ENCODE measurements around the gene RNGTT.
"Not testable (repeated sequence)": the region's sequence is repeated elsewhere in the genome, so short reads cannot be mapped to it uniquely, and the experiment has no call there.

RNGTT gene

DNA sequence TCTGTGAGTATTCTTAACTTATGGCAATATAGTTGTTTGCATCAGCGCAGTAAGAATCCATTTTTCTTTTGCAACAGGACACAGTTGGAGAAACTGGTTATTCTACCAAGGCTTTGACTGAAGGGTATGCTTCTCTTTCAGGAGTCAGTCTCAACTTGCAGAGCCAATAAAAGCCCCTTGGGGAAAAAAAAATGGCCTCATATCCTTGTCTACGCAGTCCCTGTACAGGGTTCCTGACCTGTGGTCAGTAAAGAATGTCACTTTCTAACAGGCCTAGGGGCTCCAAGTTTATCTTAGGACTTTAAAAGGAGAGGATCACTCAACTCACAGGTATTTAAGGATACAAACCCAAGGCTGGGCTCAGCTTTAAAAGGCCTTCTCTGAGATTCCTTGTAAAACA lies 6.9 kb upstream of the RNGTT start:
- DNase-seq (ENCODE audit: low spot score): no peak

DNA sequence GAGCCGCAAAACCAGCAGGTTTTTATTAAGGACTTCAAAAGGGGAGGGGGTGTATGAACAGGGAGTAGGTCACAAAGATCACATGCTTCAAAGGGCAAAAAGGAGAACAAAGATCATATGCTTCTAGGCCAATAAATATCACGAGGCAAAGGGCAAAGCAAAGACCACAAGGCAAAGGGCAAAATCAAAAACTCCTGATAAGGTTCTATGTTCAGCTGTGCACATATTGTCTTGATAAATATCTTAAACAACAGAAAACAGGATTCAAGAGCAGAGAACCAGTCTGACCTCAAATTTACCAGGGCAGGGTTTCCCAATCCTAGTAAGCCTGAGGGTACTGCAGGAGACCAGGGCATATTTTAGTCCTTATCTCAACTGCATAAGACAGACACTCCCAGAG lies 5.8 kb upstream of the RNGTT start:
- not testable (repeated sequence) for DNase-seq (ENCODE audit: low spot score)

DNA sequence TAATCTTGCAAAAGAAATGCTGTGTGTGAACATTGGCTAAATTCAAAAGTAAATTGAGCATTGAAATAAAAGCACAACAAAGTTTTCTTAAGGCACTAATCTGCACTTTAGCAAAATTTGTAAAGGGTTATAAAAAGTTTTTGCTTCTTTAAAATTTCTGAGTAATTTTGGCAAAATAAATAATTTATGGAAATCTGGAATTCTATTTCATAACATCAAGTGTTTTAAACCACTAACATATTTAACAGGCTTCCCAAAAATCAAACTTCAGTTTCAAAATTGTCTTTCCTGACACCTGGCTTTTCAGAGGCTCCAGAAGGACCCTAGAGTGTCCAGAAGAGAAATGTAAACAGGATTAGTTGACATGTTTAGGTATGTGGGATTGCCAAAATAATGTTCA lies 4.5 kb upstream of the RNGTT start:
- DNase-seq (ENCODE audit: low spot score): no peak

DNA sequence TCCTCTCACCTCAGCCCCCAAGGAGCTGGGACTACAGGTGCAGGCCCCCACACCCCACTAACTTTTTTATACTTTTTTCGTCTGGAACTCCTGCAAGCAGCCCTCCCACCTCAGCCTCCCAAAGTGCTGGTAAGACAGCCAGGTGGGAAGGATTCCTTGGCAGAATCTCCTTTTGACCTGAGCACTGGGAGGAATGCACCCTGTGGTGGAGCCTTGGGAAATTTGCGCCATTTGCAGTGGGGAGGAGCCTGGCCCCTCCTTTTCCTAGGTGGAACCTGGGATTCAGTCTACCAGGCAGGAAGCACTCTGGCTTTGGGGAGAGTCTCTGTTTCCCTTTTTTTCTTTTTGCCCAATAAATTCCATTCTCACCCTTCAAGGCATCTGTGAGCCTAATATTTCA lies 2.3 kb upstream of the RNGTT start:
- DNase-seq (ENCODE audit: low spot score): no peak

DNA sequence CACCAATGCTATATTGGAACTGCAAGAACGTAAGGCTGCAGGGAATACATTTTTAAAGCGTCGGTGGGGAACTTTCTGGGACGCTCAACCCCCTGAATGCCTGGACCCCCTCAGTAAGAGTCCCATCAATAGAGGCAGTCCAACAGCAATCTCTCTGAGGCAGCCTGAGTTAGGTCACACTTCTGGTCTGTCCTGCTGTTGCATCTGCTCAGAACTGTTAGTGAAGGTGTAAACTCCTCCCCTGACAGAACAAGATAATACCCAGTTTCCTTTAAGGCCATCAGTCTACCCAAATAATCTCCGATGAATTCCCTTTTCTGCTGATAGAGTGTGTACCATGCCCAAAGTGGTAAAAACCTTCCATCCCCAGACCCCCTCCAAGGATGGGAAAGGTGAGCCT lies 1.1 kb upstream of the RNGTT start:
- no peak for DNase-seq (ENCODE audit: low spot score)

DNA sequence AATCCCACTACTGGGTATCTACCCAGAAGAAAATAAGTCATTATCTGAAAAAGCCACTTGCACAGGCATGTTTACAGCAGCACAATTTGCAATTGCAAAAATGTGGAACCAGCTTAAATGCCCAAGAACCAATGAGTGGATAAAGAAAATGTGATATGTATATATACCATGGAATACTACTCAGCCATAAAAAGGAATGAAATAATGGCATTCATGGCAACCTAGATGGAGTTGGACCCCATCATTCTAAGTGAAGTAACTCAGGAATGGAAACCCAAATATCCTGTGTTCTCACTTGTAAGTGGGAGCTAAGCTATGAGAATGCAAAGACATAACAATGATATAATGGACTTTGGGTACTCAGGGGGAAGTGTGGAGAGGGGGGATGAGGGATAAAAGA lies 4.6 kb downstream of the RNGTT start:
- no peak for DNase-seq (ENCODE audit: low spot score)

DNA sequence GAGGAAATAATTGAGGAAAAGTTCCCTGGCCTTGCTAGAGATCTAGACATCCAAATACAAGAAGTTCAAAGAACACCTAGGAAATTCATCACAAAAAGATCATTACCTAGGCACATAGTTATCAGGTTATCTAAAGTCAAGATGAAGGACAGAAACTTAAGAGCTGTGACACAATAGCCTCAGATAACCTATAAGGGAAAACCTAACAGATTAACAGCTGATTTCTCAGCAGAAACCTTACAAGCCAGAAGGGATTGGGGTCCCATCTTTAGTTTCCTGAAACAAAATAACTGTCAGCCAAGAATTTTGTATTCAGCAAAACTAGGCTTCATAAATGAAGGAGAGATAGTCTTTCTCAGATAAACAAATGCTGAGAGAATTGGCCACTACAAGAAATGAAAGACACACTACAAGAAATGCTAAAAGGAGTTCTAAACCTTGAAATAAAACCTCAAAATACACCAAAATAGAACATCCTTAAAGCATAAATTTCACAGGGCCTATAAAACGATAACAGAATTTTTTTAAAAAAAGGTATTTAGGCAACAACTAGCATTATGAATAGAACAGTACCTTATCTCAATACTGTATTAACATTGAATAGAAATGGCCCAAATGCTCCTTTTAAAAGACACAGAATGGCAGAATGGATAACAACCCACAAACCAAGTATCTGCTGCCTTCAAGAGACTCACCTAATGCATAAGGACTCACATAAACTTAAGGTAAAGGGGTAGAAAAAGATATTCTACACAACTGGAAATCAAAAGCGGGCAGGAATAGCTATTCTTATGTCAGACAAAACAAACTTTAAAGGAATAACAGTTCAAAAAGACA lies 9.7 kb downstream of the RNGTT start:
- no peak for DNase-seq (ENCODE audit: low spot score)

DNA sequence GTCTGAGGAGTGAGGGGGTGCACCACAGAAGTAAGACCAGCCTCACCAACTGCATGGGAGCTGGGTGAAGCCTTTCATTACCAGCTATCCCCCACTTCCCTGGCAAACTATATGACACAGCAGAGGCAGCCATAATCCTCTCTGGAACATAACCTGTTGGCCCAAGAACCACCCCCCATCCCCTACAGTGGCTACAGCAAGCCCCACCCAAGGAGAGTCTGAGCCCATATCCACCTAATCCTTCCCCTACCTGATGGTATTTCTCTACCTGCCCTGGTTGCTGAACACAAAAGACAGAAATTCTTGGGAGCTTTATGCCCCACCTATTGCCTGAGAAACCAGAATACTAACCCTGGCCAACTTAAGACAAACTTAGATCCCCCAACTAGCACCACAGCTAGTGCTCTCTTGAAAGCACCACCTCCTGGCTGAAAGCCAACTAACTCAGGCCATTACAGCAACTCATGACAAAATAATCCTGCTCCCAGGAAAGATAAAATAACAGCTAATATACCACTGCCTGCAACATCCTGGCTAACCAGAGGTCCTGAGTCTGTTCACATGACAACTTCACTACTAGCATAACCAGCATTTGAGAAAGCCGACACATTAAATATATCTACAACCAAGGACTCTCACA lies 11.2 kb downstream of the RNGTT start:
- DNase-seq (ENCODE audit: low spot score): no peak

DNA sequence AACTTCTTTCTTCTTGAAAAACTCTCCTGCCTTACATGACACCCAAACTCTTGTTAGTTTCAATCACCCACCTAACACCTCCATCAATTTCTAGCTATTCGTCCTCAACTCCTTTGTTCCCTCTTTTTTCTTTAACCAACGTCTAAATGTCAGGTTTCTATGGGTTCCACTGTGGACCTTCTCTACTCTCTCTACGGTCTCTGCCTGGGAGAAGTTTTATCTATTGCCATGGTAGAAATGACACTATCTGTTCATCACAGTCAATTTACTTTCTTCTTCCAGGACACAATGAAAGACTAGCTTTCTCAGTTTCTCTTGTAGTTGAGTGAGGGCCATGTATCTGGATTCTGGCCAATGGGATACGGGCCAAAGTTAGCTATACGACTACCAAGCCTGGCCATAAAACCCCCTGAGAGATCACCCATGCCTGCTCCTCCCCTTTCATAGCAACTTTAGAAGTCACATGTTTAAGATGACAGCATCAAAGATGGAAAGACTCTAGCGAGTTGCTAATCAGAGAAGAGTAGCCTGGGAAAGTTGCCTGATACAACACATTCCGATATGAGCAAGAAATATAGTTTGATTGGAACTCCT lies 17.9 kb downstream of the RNGTT start:
- DNase-seq (ENCODE audit: low spot score): no peak

DNA sequence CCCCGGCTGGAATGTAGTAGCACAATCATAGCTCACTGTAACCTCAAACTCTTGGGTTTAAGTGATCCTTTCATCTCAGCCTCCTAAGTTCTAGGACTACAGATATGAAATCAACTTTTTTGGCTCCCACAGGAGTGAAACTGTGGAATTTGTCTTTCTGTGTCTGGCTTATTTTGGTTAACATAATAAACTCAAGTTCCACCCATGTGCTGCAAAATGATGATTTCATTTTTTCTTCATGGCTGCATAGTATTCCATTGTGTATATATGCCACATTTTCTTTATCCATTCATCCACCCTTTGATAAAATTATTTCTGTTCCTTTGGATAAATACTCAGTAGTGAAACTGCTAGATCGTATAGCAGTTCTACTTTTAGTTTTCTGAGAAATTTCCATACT lies 29.9 kb downstream of the RNGTT start:
- DNase-seq (ENCODE audit: low spot score): no peak

DNA sequence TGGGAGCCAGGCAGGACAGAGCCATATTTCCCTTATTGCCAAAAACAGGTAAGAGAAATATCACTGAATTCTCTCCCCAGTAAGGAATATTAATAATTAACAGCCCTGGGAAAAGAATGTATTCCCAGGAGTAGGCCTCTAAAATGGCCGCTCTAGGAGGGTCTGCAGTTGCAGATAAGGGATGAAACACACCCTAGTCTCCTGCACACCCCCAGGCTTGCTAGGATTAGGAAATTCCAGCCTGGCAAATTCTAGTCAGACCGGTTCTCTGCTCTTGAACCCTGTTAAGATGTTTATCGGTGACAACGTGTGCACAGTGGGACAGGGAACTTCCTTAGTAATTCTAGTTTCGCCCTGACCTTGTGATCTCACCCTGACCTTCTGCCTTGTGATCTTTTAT lies 31.4 kb downstream of the RNGTT start:
- DNase-seq (ENCODE audit: low spot score): not testable (repeated sequence)

DNA sequence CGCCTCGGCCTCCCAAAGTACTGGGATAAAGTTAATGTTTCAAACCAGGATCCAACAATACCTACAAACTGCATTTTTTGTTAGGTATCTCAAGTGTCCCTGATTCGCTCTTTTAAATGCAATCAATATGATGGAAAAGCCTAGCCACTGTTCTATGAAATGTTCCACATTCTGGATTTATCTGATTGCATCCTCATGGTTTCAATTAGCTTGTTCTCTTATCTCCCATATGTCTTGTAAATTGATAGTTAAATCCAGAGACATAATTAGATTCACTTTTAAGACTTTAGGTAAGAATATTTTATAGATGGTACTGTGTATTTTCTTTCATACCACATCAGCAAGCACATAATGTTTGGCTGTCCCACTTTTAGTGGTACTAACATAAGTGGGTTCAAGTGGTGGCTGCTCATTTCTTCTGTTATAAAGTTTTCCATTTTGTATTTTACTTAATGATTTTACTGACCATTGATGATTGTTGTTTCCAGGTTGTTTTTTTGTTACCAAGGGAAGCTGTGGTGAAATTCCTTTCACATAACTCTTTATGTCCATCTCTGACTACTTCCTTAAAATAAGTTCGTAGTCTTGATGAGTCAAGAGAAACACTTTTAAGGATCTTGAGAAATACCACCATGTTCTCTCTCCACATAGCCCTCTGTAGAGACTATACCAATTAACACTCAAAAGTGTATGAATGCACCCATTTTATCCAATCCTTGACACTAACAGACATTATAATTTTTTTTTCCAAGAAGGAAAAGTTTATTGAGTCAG lies 40.5 kb downstream of the RNGTT start:
- no peak for DNase-seq (ENCODE audit: low spot score)

DNA sequence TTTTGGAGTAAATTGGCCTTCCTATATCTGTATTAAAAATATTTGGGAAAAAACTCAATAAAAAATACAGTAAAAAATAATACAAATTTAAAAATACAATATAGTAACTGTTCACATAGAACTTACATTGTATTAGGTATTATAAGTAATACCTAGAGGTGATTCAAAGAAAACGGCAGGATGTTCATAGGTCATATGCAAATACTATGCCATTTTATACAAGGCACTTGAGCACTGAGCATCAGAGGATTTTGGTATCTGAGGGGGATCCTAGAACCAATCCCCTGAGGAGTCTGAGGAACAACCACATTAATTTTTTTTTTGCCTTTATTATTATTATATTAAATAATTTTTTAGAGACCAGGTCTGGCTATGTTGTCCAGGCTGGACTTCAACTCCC lies 41.7 kb downstream of the RNGTT start:
- DNase-seq (ENCODE audit: low spot score): no peak

DNA sequence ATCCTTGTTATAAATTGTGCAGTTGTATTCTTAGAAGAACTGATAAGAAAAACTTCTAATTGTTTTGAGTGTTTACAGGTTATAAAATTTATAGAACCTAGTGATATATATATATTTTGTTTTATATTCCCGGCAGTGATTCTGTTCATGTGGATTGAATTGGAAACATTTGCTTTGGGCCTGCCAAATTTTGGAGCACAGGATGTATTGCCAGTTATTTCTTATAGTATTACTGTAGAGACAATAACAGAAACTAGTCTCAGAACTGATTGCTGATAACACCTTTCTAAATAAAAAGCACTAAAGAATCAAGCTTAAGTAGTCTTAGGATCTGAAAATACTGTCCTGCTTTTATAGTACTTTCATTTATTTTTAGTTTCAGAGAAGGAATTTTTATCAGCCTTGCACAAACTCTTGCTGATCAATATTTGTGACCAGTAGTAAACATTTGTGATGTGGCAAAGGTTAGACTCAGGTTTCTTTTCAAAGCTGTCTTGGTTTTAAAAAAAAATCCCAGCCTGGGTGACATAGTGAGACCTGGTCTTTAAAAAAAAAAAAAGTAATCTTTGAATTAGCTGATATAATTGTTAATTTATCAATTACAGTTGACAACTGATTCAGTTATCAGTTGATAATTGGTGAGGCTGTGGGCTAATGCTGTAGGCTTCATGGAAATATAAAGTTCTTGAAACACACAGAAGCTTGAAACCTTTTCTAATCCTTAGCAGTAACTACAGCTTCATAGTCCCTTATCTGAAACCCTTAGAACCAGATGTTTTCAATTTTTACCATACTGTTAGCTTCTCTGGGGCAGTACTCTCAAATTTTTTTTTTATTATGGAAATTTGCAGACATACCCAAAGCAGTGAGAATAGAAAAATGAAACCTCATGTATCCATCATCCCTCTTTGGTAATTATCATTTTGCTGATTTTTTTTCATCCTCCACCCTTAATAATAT lies 42.4 kb downstream of the RNGTT start:
- no peak for DNase-seq (ENCODE audit: low spot score)

DNA sequence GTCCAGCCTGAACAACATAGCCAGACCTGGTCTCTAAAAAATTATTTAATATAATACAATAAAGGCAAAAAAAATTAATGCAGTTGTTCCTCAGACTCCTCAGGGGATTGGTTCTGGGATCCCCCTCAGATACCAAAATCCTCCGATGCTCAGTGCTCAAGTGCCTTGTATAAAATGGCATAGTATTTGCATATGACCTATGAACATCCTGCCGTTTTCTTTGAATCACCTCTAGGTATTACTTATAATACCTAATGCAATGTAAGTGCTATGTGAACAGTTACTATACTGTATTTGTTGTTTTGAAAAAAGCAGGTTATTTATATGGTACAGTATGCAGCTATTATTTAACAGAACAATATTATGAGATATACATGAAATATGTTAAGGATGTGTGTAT lies 43.3 kb downstream of the RNGTT start:
- DNase-seq (ENCODE audit: low spot score): no peak

DNA sequence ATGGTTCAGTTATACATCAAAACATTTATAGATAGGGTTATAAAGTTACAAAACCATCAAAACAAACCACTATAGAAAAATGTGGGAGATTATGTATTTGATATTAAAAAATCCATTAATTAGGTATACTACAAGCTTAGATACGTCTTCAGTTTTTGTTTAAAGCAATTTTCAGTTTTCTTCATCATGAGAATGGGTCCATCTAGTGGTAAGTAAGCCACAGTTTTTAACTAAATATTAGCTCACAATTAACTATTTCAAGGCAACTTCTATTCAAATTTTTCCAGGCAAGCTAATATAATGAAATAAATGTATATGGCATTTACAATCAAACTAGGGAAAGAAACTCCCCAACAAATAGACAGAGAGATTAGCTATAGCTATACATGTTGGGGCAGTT lies 44.4 kb downstream of the RNGTT start:
- no peak for DNase-seq (ENCODE audit: low spot score)

DNA sequence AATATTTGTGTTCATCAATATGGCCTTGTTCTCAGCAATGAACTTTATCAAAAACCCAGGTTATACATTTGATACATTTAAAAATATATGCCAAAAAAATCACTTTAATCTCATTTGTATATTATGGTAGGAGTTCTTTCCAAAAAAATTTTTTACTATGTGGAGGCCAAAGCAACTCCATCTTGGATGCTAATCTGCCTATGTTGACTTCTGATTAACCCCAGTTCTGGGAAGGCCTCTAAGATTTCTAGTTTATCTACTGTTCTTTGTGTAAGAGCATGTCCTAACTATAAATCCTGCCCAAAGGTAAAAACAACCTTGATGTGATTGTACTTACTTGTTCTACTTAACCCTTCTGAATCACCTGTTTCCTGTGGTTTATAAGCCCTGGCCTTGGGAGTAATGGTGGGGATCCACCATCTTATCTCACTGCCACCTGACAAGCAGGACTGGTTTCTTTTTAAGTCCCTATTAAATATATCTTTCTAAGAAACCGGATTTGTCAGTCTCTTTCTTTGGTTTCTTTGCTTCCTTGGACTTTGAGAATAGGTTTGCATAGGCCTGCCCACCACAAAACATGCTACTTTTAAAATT lies 46.7 kb downstream of the RNGTT start:
- DNase-seq (ENCODE audit: low spot score): no peak

DNA sequence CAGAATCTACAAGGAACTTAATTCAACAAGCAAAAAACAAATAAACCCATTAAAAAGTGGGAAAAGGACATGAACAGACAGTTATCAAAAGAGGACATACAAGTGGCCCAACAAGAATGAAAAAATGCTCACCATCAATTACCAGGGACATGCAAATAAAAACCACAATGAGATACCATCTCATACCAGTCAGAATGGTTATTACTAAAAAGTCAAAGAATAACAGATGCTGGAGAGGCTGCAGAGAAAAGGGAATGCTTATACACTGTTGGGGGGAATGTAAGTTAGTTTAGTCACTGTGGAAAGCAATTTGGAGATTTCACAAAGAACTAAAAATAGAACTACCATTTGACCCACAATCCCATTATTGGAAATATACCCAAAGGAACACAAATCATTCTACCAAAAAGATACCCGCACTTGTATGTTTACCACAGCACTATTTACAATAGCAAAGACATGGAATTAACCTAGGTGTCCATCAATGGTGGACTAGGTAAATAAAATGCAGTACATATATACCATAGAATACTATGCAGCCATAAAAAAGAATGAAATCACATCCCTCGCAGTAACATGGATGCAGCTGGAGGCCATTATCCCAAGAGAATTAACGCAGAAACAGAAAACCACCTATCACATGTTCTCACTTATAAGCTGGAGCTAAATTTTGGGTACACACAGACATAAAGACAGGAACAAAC lies 48.4 kb downstream of the RNGTT start:
- DNase-seq (ENCODE audit: low spot score): no peak

DNA sequence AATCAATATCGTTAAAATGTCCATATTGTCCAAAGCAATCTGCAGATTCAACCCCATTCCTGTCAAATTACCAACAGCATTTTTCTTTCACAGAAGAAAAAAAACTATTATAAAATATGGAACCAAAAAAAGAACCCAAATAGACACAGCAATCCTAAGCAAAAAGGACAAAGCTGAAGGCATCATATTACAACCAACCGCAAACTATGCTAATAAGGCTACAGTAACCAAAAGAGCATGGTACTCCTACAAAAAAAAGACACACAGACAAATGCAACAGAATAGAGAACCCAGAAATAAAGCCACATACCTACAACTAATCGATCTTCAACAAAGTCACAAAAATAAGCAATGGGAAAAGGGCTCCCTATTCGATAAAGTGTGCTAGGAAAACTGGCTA lies 49.2 kb downstream of the RNGTT start:
- no peak for DNase-seq (ENCODE audit: low spot score)

DNA sequence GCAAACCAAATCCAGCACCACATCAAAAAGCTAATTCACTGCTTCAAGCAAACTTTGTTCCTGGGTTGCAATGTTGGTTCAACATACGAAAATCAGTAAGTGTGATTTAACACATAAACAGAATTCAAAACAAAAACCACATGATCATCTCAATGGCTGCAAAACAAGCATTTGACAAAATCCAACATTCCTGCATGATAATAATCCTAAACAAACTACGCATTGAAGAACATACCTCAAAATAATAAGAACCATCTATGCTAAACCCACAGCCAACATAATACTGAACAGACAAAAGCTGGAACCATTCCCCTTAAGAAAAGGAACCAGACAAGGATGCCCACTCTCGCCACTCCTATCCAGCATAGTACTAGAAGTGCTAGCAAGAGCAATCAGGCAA lies 49.9 kb downstream of the RNGTT start:
- DNase-seq (ENCODE audit: low spot score): no peak

Measured in cerebellar cortex (tissue), 1 donor.